MM.1S (cell line): Measurements from ENCODE around the gene XYLT1.

ENCODE experiments used
- DNase-seq: peaks from one replicate; pipeline ENCODE4 v3.0.0-alpha.2; 2015
- H2AFZ ChIP-seq: fragments of 300-600 bp; sonication (generic); 2 replicates; pipeline ENCODE4 v1.6.0; 2016; ENCODE audit warnings: antibody characterized with exemption, low read length
- H3F3A ChIP-seq: fragments of 300-600 bp; sonication (generic); 2 replicates; pipeline ENCODE4 v1.6.1; 2016; ENCODE audit warnings: mild to moderate bottlenecking, antibody characterized with exemption, low read length, moderate library complexity, mixed read lengths; ENCODE audit not compliant: insufficient read depth
- H3K27ac ChIP-seq: fragments of 300-600 bp; sonication (generic); 2 replicates; pipeline ENCODE4 v1.5.1; 2016; ENCODE audit warnings: mild to moderate bottlenecking, low read length
- H3K27me3 ChIP-seq: fragments of 300-600 bp; sonication (generic); replicated peaks from 2 replicates; pipeline ENCODE4 v1.6.0; 2016; ENCODE audit warnings: low read length; ENCODE audit not compliant: insufficient read depth
- H3K36me3 ChIP-seq: fragments of 300-600 bp; sonication (generic); replicated peaks from 2 replicates; pipeline ENCODE4 v1.6.1; 2016; ENCODE audit warnings: mild to moderate bottlenecking, low read length, mixed read lengths; ENCODE audit not compliant: insufficient read depth
- H3K4me1 ChIP-seq: fragments of 300-600 bp; sonication (generic); 2 replicates; pipeline ENCODE4 v1.6.1; 2016; ENCODE audit warnings: low read length, mixed read lengths
- H3K4me2 ChIP-seq: fragments of 300-600 bp; sonication (generic); 2 replicates; pipeline ENCODE4 v1.6.0; 2016; ENCODE audit warnings: low read depth, low read length
- H3K4me3 ChIP-seq: fragments of 300-600 bp; sonication (generic); 2 replicates; pipeline ENCODE4 v1.5.1; 2016; ENCODE audit warnings: low read length, mixed read lengths
- H3K79me2 ChIP-seq: fragments of 300-600 bp; sonication (generic); 2 replicates; pipeline ENCODE4 v1.6.1; 2016; ENCODE audit warnings: mixed run types, low read length, mixed read lengths
- H3K9ac ChIP-seq: fragments of 300-600 bp; sonication (generic); 2 replicates; pipeline ENCODE4 v1.6.1; 2016; ENCODE audit warnings: low read length, mixed read lengths
- H3K9me2 ChIP-seq: fragments of 300-600 bp; sonication (generic); replicated peaks from 2 replicates; pipeline ENCODE4 v1.6.1; 2016; ENCODE audit warnings: mild to moderate bottlenecking, low read length, mixed read lengths; ENCODE audit not compliant: insufficient read depth
- H3K9me3 ChIP-seq: fragments of 300-600 bp; sonication (generic); replicated peaks from 2 replicates; pipeline ENCODE4 v1.6.1; 2016; ENCODE audit warnings: mild to moderate bottlenecking, low read length, mixed read lengths; ENCODE audit not compliant: insufficient read depth
- H4K20me1 ChIP-seq: fragments of 300-600 bp; sonication (generic); 2 replicates; pipeline ENCODE4 v1.6.1; 2016; ENCODE audit warnings: mild to moderate bottlenecking, low read length, moderate library complexity, mixed read lengths; ENCODE audit not compliant: insufficient read depth
- CTCF ChIP-seq: fragments of 300-600 bp; sonication (generic); IDR thresholded peaks from 2 replicates; pipeline ENCODE4 v1.5.1; 2016; ENCODE audit warnings: antibody characterized with exemption, low read length, mixed read lengths
- EZH2 ChIP-seq: fragments of 300-600 bp; sonication (generic); optimal IDR thresholded peaks from 2 replicates; pipeline ENCODE3; 2017; ENCODE audit warnings: low read depth, mild to moderate bottlenecking, antibody characterized with exemption, low read length, mixed read lengths
- EZH2phosphoT487 ChIP-seq: fragments of 300-600 bp; sonication (generic); IDR thresholded peaks from 2 replicates; pipeline ENCODE4 v1.6.1; 2018; ENCODE audit warnings: antibody characterized with exemption, low read length

The XYLT1 gene

GRCh38 chr16:17289674-17290635 is 180.8 kb downstream of the XYLT1 start:
- H4K20me1 ChIP-seq, result no peaks in the 10 kb centered on the region
- H3K27ac ChIP-seq, result no peak overlapping the region
- no peaks in the 10 kb centered on the region for H3K9me3 ChIP-seq
- H3K4me1 ChIP-seq, result peaks cover 12% of the 10 kb centered on the region
- H3F3A ChIP-seq, result peaks cover 7% of the 10 kb centered on the region; the same call in 1 of the 2 replicates
- TF ChIP-seq EZH2, result no peak
- no peak for TF ChIP-seq EZH2phosphoT487
- TF ChIP-seq CTCF, result no peak
- DNase-seq, result no peak
- no peak overlapping the region for H3K4me3 ChIP-seq
- H3K79me2 ChIP-seq, result peaks cover 69% of the 10 kb centered on the region
- no peaks in the 10 kb centered on the region for H3K9me2 ChIP-seq
- H3K36me3 ChIP-seq, result no peaks in the 10 kb centered on the region
- no peaks in the 10 kb centered on the region for H3K27me3 ChIP-seq
- H3K9ac ChIP-seq, result no peak overlapping the region
- no peak overlapping the region for H2AFZ ChIP-seq
- H3K4me2 ChIP-seq, result no peak overlapping the region

- TF ChIP-seq EZH2 (no peak), CTCF (no peak), EZH2phosphoT487 (no peak)
- no peak for DNase-seq
- Histone ChIP-seq H3K27ac (no peak overlapping the region), H3K27me3 (no peaks in the 10 kb centered on the region), H3K4me2 (no peak overlapping the region), H4K20me1 (no peaks in the 10 kb centered on the region), H3F3A (no peaks in the 10 kb centered on the region), H3K4me1 (peaks cover 10% of the 10 kb centered on the region), H3K36me3 (no peaks in the 10 kb centered on the region), H2AFZ (no peak overlapping the region), H3K79me2 (peaks cover 78% of the 10 kb centered on the region), H3K9me3 (no peaks in the 10 kb centered on the region), H3K9ac (no peak overlapping the region), H3K9me2 (no peaks in the 10 kb centered on the region), H3K4me3 (no peak overlapping the region)
Observed at GRCh38 chr16:17289050-17289449, 181.7 kb downstream of the XYLT1 start.

GRCh38 chr16:17287166-17287800 is 183.5 kb downstream of the XYLT1 start:
- no peaks in the 10 kb centered on the region for H3K9me2 ChIP-seq
- no peaks in the 10 kb centered on the region for H3K9me3 ChIP-seq
- H3K27me3 ChIP-seq, result no peaks in the 10 kb centered on the region
- peaks cover 13% of the 10 kb centered on the region for H3F3A ChIP-seq
- no peak overlapping the region for H3K4me2 ChIP-seq
- DNase-seq, result no peak
- no peaks in the 10 kb centered on the region for H3K36me3 ChIP-seq
- no peak overlapping the region for H2AFZ ChIP-seq
- no peak for TF ChIP-seq EZH2phosphoT487
- TF ChIP-seq CTCF, result no peak
- no peak for TF ChIP-seq EZH2
- no peaks in the 10 kb centered on the region for H4K20me1 ChIP-seq
- H3K79me2 ChIP-seq, result peaks cover 74% of the 10 kb centered on the region
- no peak overlapping the region for H3K4me3 ChIP-seq
- no peak overlapping the region for H3K27ac ChIP-seq
- H3K4me1 ChIP-seq, result peaks cover 21% of the 10 kb centered on the region
- H3K9ac ChIP-seq, result no peak overlapping the region
